Measurements from ENCODE around the gene AKR7A2.
"Not testable (repeated sequence)": the region's sequence is repeated elsewhere in the genome, so short reads cannot be mapped to it uniquely, and the experiment has no call there.

- not testable (repeated sequence) for TF ChIP-seq CTCF (conservative IDR thresholded peaks at IDR 0.05; ENCODE audit: low read depth in 2 of 2); POLR2AphosphoS5 (IDR thresholded peaks at IDR 0.05; ENCODE audit: low read depth); EZH2 (IDR thresholded peaks at IDR 0.05; ENCODE audit: low read depth, unreplicated experiment); REST (IDR thresholded peaks at IDR 0.05; ENCODE audit: unreplicated experiment); NANOG (IDR thresholded peaks at IDR 0.05; ENCODE audit: borderline replicate concordance); JUNB (IDR thresholded peaks at IDR 0.05; ENCODE audit: unreplicated experiment); CREB1 (CRISPR knock-in tag; IDR thresholded peaks at IDR 0.05; ENCODE audit: low read depth); STAT1 (IDR thresholded peaks at IDR 0.05; ENCODE audit: unreplicated experiment); EZH2phosphoT487 (IDR thresholded peaks at IDR 0.05; ENCODE audit: unreplicated experiment)
- TF ChIP-seq, protein P1, sequence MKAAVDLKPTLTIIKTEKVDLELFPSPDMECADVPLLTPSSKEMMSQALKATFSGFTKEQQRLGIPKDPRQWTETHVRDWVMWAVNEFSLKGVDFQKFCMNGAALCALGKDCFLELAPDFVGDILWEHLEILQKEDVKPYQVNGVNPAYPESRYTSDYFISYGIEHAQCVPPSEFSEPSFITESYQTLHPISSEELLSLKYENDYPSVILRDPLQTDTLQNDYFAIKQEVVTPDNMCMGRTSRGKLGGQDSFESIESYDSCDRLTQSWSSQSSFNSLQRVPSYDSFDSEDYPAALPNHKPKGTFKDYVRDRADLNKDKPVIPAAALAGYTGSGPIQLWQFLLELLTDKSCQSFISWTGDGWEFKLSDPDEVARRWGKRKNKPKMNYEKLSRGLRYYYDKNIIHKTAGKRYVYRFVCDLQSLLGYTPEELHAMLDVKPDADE (IDR thresholded peaks at IDR 0.05): not testable (repeated sequence)
- TF ChIP-seq, protein P2, sequence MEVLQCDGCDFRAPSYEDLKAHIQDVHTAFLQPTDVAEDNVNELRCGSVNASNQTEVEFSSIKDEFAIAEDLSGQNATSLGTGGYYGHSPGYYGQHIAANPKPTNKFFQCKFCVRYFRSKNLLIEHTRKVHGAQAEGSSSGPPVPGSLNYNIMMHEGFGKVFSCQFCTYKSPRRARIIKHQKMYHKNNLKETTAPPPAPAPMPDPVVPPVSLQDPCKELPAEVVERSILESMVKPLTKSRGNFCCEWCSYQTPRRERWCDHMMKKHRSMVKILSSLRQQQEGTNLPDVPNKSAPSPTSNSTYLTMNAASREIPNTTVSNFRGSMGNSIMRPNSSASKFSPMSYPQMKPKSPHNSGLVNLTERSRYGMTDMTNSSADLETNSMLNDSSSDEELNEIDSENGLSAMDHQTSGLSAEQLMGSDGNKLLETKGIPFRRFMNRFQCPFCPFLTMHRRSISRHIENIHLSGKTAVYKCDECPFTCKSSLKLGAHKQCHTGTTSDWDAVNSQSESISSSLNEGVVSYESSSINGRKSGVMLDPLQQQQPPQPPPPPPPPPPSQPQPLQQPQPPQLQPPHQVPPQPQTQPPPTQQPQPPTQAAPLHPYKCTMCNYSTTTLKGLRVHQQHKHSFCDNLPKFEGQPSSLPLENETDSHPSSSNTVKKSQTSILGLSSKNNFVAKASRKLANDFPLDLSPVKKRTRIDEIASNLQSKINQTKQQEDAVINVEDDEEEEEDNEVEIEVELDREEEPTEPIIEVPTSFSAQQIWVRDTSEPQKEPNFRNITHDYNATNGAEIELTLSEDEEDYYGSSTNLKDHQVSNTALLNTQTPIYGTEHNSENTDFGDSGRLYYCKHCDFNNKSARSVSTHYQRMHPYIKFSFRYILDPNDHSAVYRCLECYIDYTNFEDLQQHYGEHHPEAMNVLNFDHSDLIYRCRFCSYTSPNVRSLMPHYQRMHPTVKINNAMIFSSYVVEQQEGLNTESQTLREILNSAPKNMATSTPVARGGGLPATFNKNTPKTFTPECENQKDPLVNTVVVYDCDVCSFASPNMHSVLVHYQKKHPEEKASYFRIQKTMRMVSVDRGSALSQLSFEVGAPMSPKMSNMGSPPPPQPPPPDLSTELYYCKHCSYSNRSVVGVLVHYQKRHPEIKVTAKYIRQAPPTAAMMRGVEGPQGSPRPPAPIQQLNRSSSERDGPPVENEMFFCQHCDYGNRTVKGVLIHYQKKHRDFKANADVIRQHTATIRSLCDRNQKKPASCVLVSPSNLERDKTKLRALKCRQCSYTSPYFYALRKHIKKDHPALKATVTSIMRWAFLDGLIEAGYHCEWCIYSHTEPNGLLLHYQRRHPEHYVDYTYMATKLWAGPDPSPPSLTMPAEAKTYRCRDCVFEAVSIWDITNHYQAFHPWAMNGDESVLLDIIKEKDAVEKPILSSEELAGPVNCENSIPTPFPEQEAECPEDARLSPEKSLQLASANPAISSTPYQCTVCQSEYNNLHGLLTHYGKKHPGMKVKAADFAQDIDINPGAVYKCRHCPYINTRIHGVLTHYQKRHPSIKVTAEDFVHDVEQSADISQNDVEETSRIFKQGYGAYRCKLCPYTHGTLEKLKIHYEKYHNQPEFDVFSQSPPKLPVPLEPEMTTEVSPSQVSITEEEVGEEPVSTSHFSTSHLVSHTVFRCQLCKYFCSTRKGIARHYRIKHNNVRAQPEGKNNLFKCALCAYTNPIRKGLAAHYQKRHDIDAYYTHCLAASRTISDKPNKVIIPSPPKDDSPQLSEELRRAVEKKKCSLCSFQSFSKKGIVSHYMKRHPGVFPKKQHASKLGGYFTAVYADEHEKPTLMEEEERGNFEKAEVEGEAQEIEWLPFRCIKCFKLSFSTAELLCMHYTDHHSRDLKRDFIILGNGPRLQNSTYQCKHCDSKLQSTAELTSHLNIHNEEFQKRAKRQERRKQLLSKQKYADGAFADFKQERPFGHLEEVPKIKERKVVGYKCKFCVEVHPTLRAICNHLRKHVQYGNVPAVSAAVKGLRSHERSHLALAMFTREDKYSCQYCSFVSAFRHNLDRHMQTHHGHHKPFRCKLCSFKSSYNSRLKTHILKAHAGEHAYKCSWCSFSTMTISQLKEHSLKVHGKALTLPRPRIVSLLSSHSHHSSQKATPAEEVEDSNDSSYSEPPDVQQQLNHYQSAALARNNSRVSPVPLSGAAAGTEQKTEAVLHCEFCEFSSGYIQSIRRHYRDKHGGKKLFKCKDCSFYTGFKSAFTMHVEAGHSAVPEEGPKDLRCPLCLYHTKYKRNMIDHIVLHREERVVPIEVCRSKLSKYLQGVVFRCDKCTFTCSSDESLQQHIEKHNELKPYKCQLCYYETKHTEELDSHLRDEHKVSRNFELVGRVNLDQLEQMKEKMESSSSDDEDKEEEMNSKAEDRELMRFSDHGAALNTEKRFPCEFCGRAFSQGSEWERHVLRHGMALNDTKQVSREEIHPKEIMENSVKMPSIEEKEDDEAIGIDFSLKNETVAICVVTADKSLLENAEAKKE (CRISPR knock-in tag; IDR thresholded peaks at IDR 0.05): not testable (repeated sequence)
These were observed 26.6 kb downstream of the AKR7A2 start for GRCh38 chr1:19285366-19285765.
